Gastroesophageal sphincter (tissue), 4 donors: Measurements from ENCODE around the gene ZNF836. TPM values are rescaled to one million over a fixed set of nuclear protein-coding genes. Genes with fewer than 3 reads are reported as not detected.

Experiments
- ATAC-seq: fragments of 150-250 bp; one replicate; pipeline ENCODE4 v1.9.1; 2016; ENCODE audit warnings: mild to moderate bottlenecking, moderate library complexity
- H3K27ac ChIP-seq, 4 donors: fragments of 200-600 bp; sonication (generic) in 3 of 4; 1 replicate in 3 of 4; 2 replicates in 1 of 4; pipeline ENCODE4 v1.5.1; 2016 to 2019
- H3K27me3 ChIP-seq: fragments of 200-600 bp; sonication (generic); one replicate; pipeline ENCODE4 v1.5.1; 2019
- H3K36me3 ChIP-seq, 2 donors: fragments of 200-600 bp; sonication (generic); one replicate each; pipeline ENCODE4 v1.5.1; 2019; ENCODE audit warnings: control low read depth in 1 of 2
- H3K4me1 ChIP-seq, 3 donors: fragments of 200-600 bp; sonication (generic); 1 replicate in 2 of 3; 2 replicates in 1 of 3; pipeline ENCODE4 v1.5.1; 2016 to 2019; ENCODE audit warnings: control low read depth in 2 of 3
- H3K4me3 ChIP-seq, 2 donors: fragments of 200-600 bp; sonication (generic); one replicate each; pipeline ENCODE4 v1.5.1; 2019; ENCODE audit warnings: mild to moderate bottlenecking in 1 of 2, moderate library complexity in 1 of 2
- H3K9me3 ChIP-seq, 3 donors: fragments of 200-600 bp; sonication (generic); one replicate each; pipeline ENCODE4 v1.5.1; 2017 to 2019; ENCODE audit warnings: control low read depth in 2 of 3
- EP300 ChIP-seq: sonication (generic); formaldehyde crosslinking; IDR thresholded peaks from one replicate; pipeline ENCODE4 v1.6.1; 2017; ENCODE audit warnings: antibody characterized with exemption, mild to moderate bottlenecking
- POLR2A ChIP-seq, 2 donors: fragments of 450-650 bp; IDR thresholded peaks; one replicate each; pipeline ENCODE4 v1.6.1; 2017; ENCODE audit warnings: antibody characterized with exemption in 2 of 2, mild to moderate bottlenecking in 2 of 2, moderate library complexity in 1 of 2
- POLR2AphosphoS5 ChIP-seq: sonication (generic); formaldehyde crosslinking; IDR thresholded peaks from one replicate; pipeline ENCODE4 v1.6.1; 2017; ENCODE audit warnings: antibody characterized with exemption
- WGBS, 2 donors: methylation state at CpG; one replicate each; pipeline ENCODE4 v1.1.5; 2018; ENCODE audit warnings: low coverage in 1 of 2; 5-methylcytosine and 5-hydroxymethylcytosine counted together
- small RNA-seq, 4 donors: library from RNA; depleted of rRNA; stranded (forward); fragments of <200 nt; gene quantifications; one replicate each; pipeline ENCODE3, GENCODE V24; 2016
- total RNA-seq, 4 donors: library from RNA; depleted of rRNA; stranded (reverse); fragments of >200 nt; gene quantifications; one replicate each; pipeline ENCODE4 v1.1.0, GENCODE V29; 2016
- TF ChIP-seq, protein P1 (sequence below), 4 experiments: fragments of 200-600 bp in 2 of 4; fragments of 450-650 bp in 2 of 4; sonication (generic) in 1 of 4; IDR thresholded peaks; one replicate each; pipeline ENCODE4 v1.5.1; 2017 to 2019; ENCODE audit warnings: antibody characterized with exemption in 4 of 4, mild to moderate bottlenecking in 2 of 4, moderate library complexity in 2 of 4

Gene ZNF836
- total RNA-seq, 4 donors from 2014 or later, result 5.7 to 27.9 (median 12.6) TPM

DNA sequence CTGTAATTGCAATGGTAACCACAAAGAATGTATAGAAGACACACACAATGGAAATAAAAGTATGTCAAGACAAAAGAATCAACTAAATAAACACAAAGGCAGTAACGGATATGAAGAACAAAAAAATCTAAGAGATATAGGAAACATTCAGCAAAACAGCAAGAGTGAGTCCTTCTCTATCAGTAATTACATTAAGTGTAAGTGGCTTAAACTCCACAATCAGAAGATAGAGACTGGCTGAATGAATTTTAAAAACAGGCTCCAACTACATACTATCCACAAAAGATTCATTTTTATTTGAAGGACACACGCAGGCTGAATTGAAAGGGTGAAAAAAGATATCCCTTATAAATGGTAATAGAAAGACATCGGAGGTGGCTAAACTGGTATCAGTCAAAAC lies 51.1 kb downstream of the ZNF836 start:
- Histone ChIP-seq H3K27me3 (no peaks in the 10 kb centered on the region), H3K4me1 (no peaks in the 10 kb centered on the region), H3K9me3 (peaks cover 4 to 87% (median 9%) of the 10 kb centered on the region in 3 donors), H3K27ac (no peak overlapping the region), H3K36me3 (peaks cover 22 to 100% of the 10 kb centered on the region in 2 donors), H3K4me3 (no peak overlapping the region)
- WGBS, 2 donors, result 100% methylated on average over 2 to 3 of the region's 3 CpGs
- no peak for TF ChIP-seq EP300
- ATAC-seq, result no peak

DNA sequence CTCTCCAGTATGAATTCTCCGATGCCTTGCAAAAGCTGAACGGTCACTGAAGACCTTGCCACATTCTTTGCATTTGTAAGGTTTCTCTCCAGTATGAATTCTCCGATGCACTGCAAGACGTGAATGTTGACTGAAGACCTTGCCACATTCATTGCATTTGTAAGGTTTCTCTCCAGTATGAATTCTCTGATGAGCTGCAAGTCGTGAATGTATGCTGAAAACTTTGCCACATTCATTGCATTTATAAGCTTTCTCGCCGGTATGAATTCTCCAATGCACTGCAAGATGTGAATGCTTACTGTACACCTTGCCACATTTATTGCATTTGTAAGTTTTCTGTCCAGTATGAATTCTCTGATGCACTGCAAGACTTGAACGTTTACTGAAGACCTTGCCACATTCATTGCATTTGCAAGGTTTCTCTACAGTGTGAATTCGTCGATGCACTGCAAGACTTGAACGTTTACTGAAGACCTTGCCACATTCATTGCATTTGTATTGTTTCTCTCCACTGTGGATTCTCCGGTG lies 55.8 kb downstream of the ZNF836 start:
- Histone ChIP-seq H3K4me3 (no peak overlapping the region), H3K9me3 (peaks cover 6 to 100% (median 15%) of the 10 kb centered on the region in 3 donors)
- ATAC-seq, result no peak

DNA sequence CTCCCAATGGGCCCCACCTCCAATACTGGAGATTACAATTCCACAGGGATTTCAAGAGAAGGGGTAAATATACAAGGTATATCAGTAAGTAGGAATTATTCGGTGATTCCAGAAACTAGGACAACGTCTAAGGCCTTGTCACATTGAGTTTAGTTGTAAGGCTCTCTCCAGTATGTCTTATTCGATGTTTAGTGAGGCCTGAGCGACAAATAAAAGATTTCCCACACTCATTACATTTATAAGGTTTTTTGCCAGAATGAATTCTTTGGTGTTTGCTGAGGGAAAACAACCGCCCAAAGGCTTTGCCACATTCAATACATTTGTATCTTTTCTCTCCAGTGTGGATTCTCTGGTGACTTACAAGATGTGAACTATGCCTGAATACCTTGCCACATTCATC lies 56.7 kb downstream of the ZNF836 start:
- Histone ChIP-seq H3K27me3 (no peaks in the 10 kb centered on the region), H3K36me3 (peaks cover 15 to 66% of the 10 kb centered on the region in 2 donors), H3K4me1 (no peaks in the 10 kb centered on the region), H3K27ac (no peak overlapping the region), H3K4me3 (no peak overlapping the region), H3K9me3 (peaks cover 3 to 100% (median 16%) of the 10 kb centered on the region in 3 donors)
- WGBS, 2 donors, result 94 to 96% methylated on average over 4 to 5 of the region's 5 CpGs
- TF ChIP-seq POLR2A (IDR thresholded peaks at IDR 0.05), result no peak
- TF ChIP-seq, protein P1, sequence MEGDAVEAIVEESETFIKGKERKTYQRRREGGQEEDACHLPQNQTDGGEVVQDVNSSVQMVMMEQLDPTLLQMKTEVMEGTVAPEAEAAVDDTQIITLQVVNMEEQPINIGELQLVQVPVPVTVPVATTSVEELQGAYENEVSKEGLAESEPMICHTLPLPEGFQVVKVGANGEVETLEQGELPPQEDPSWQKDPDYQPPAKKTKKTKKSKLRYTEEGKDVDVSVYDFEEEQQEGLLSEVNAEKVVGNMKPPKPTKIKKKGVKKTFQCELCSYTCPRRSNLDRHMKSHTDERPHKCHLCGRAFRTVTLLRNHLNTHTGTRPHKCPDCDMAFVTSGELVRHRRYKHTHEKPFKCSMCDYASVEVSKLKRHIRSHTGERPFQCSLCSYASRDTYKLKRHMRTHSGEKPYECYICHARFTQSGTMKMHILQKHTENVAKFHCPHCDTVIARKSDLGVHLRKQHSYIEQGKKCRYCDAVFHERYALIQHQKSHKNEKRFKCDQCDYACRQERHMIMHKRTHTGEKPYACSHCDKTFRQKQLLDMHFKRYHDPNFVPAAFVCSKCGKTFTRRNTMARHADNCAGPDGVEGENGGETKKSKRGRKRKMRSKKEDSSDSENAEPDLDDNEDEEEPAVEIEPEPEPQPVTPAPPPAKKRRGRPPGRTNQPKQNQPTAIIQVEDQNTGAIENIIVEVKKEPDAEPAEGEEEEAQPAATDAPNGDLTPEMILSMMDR (IDR thresholded peaks at IDR 0.05), result no peak
- no peak for TF ChIP-seq POLR2AphosphoS5
- TF ChIP-seq EP300, result no peak
- ATAC-seq, result no peak

More for the DNA sequence above, 55.8 kb downstream of the ZNF836 start:
- TF ChIP-seq POLR2AphosphoS5, result no peak
- TF ChIP-seq EP300, result no peak
- TF ChIP-seq POLR2A (IDR thresholded peaks at IDR 0.05), result no peak
- TF ChIP-seq, protein P1 (IDR thresholded peaks at IDR 0.05), result no peak
- H3K36me3 ChIP-seq, result peaks cover 19 to 75% of the 10 kb centered on the region in 2 donors
- WGBS, 2 donors, result 95 to 96% methylated on average over 12 of the region's 12 CpGs
- no peaks in the 10 kb centered on the region for H3K27me3 ChIP-seq
- no peaks in the 10 kb centered on the region for H3K4me1 ChIP-seq
- no peak overlapping the region for H3K27ac ChIP-seq

GRCh38 chr19:52112624-52113023 lies 58.8 kb downstream of the ZNF836 start:
- no peak for ATAC-seq
- TF ChIP-seq EP300 (no peak), POLR2A (IDR thresholded peaks at IDR 0.05) (no peak), POLR2AphosphoS5 (no peak)
- TF ChIP-seq, protein P1 (IDR thresholded peaks at IDR 0.05), result no peak
- Histone ChIP-seq H3K27me3 (no peaks in the 10 kb centered on the region), H3K9me3 (peaks cover 3 to 100% (median 16%) of the 10 kb centered on the region in 3 donors), H3K27ac (no peak overlapping the region), H3K36me3 (peaks cover 13 to 45% of the 10 kb centered on the region in 2 donors), H3K4me3 (no peak overlapping the region), H3K4me1 (no peaks in the 10 kb centered on the region)
- whole genome bisulfite sequencing, 2 donors, result 73 to 83% methylated on average over 2 to 3 of the region's 3 CpGs

DNA sequence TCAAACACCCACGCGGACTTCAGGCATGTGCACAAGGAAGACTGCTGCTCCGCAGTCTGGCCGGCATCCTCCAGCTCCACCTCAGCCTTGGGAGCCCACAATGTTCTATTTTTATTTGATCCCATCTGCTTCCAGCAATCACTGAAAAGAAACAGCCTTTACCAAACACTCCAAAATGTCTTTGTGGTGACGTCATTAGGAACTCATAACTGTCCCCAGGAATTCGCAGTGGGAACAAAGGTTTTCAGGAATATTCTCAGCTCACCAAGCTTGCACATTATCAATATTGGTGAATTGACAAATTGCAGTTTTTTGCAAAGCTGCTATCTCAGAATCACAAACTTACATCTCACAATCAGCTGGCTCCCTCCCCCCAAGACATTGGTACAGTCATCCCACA lies 60.6 kb downstream of the ZNF836 start:
- H3K4me3 ChIP-seq, result no peak overlapping the region
- ATAC-seq, result no peak
- no peaks in the 10 kb centered on the region for H3K4me1 ChIP-seq
- peaks cover 2 to 27% of the 10 kb centered on the region in 2 donors for H3K36me3 ChIP-seq
- WGBS, 2 donors, result 83 to 93% methylated on average over 6 of the region's 6 CpGs
- H3K27ac ChIP-seq, result no peak overlapping the region
- H3K27me3 ChIP-seq, result no peaks in the 10 kb centered on the region
- peaks cover 3 to 92% (median 13%) of the 10 kb centered on the region in 3 donors for H3K9me3 ChIP-seq
- TF ChIP-seq, protein P1 (IDR thresholded peaks at IDR 0.05), result no peak
- no peak for TF ChIP-seq POLR2AphosphoS5
- no peak for TF ChIP-seq EP300
- no peak for TF ChIP-seq POLR2A (IDR thresholded peaks at IDR 0.05)

Small RNA genes lying within 50 kb of the gene (small RNA-seq; reads per million reads assigned to genes)
- 0 reads per million in 4 donors for gene RPL37P23

Other genes starting within 250 kb of the ZNF836 start
- 1 to 10 TPM; 4.6 to 7.7 (median 5.7) TPM for gene ZNF613, start 244.1 kb downstream of the ZNF836 start, total RNA-seq
- gene ZNF350, start 184.8 kb downstream of the ZNF836 start, total RNA-seq, result 10 to 100 TPM; 11.0 to 17.9 (median 16.5) TPM
- 10 to 100 TPM; 11.6 to 29.9 (median 20.0) TPM for gene ZNF615, start 163.4 kb downstream of the ZNF836 start, total RNA-seq
- gene ZNF614, start 143.2 kb downstream of the ZNF836 start, total RNA-seq, result 10 to 100 TPM in 3 of 4 donors, 1 to 10 TPM in 1; 6.2 to 17.1 (median 12.6) TPM
- gene ZNF432, start 122.8 kb downstream of the ZNF836 start, total RNA-seq, result 10 to 100 TPM in 2 of 4 donors, 1 to 10 TPM in 2; 6.0 to 18.1 (median 10.6) TPM
- gene ZNF841, start 75.9 kb downstream of the ZNF836 start, total RNA-seq, result 10 to 100 TPM; 12.6 to 26.3 (median 15.9) TPM
- gene ZNF616, start 31.7 kb downstream of the ZNF836 start, total RNA-seq, result 10 to 100 TPM in 1 of 4 donors, 1 to 10 TPM in 3; 4.0 to 11.2 (median 5.8) TPM
- gene PPP2R1A, start 18.4 kb upstream of the ZNF836 start, total RNA-seq, result 100 to 1,000 TPM; 177 to 286 (median 190) TPM
- 10 to 100 TPM in 2 of 4 donors, 1 to 10 TPM in 2; 10.0 to 16.9 (median 10.3) TPM for gene ZNF766, start 98.0 kb upstream of the ZNF836 start, total RNA-seq
- 10 to 100 TPM in 2 of 4 donors, 1 to 10 TPM in 2; 7.2 to 13.9 (median 9.3) TPM for gene ZNF480, start 125.5 kb upstream of the ZNF836 start, total RNA-seq
- gene ZNF610, start 164.6 kb upstream of the ZNF836 start, total RNA-seq, result 1 to 10 TPM; 1.7 to 4.7 (median 2.9) TPM
- gene ZNF880, start 198.3 kb upstream of the ZNF836 start, total RNA-seq, result 10 to 100 TPM; 16.0 to 29.5 (median 27.6) TPM
- gene ZNF528, start 226.2 kb upstream of the ZNF836 start, total RNA-seq, result 10 to 100 TPM; 12.1 to 52.1 (median 23.5) TPM